NCI-H69 (cell line): ENCODE results near the gene TUSC2.
"Not testable (repeated sequence)": the region's sequence is repeated elsewhere in the genome, so short reads cannot be mapped to it uniquely, and the experiment has no call there.

Experiments used
- DNase-seq: peaks from one replicate; lab custom pipeline; 2025; lab: John Stamatoyannopoulos, UW

Gene TUSC2

DNA sequence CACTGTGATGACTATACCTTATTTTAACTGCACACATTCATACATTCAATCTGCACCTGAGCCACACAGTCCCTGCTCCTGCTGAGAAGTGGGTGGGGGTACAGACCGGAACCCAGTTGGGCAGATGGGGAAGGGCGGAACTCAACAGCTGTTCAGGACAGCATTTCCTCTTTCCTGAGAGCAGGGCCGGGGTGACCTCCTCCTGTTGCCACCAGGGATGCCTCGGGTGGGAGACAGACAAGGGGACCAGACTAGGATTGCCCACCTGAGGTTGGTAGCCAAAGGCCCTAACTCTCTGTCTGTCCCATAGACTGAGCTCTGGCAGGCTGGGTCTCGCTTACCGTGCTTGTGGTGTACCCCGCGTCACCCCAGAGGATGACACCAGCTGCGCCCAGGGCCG lies 9.4 kb downstream of the TUSC2 start:
- DNase-seq, result peak; percentile 57

DNA sequence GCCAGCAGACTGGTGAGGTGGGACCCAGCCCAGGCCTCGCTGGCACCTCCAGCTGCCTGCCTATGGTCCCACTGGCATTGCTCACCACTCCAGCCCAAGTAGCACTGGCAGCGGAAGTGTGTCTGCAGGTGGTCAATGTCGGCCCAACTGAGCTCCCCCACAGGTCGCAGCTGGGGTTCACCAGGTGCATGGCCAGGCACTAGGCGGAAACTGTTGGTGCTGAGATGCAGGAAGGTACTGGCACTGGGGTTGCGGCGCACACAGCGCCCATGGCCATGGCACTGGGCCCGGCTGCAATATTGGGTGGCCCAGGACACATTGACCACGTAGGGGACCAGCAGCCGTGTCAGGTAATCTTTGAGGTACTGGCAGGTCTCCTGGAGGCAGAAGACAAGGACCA lies 9.9 kb downstream of the TUSC2 start:
- no peak for DNase-seq

DNA sequence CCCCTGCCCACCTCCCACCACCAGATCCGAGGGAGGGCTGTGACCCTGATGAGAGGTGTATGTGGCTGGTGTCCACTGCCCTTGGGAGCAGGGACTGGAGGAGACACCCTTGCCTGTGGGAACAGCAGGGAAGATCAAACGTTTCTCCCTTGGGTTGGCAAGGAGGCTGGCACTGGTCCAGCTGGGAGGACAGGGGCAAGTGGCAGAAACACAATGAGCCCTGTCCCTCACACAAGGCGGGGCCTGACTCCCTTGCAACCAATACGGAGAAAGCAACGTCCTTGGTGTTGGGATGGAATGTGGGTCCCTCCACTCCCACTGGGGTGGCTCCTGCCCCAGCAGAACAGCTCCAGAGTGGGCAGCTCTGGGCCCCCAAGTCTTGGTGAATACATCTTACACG lies 10.7 kb downstream of the TUSC2 start:
- peak; percentile 23 for DNase-seq

DNA sequence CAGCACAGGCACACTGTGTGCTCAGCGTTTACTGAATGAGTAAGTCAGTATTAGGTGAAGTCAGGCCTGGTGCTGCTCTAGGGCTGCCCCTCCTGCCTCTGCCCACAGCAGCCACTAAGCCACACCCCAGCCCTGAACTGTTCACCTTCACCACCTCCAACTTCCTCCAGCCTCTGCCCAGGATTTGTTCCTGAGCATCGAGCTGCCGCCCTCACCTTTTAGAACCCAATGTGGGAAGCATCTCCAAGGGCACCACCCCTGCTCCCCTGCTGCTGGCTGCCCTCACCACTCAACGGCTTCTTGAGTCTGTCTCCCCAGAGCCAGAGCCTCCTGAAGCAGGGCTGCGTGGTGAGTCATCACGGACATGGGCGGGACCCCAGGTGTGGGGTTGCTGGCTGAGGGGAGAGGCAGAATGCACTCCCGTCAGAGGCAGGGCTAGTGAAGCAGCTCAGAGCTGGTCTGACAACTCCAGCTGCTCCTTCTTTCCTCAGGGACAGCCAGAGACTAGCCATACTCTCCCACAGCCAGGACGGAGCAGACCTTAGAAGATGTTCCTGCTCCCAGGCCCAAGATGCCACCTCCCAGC lies 11.3 kb downstream of the TUSC2 start:
- DNase-seq, result peak; percentile 54

DNA sequence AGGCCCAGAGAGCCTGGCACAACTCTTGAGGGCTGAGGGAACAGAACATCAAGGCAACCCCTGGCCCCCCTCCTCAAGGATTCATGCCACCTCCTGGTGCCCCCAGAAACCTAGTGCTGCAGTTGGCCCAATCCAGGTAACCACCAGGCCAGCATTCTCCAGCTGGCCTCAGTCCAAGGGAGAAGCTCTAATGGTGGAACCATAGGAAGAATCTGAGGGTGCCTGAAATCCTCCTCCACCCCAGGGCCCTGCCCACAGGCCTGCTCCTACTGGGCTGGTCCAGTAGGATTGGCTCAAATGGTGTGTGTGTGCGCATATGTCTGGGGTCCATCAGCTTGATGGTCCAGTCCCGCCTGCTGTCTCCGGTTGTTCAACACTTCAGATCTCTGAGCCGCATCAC lies 13.2 kb downstream of the TUSC2 start:
- no peak for DNase-seq

DNA sequence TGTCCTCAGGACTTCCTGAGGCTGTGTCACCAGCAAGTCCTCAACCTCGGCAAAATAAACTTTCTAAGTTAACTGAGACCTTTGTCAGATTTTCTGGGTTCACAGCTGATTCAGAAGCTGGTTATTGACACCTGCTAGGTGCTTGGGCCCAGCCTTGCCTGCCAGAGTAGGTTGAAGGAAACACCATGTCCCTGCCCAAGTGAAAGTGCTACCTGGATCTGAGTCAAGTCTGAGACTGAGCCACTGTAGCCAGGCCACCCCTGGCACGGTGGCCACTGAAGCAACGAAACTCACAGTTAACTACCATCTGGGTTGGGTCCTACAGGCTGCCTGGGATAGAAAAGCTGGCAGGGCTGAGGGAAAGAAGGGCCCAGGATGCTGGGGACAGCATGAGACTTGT lies 13.7 kb downstream of the TUSC2 start:
- DNase-seq, result no peak

DNA sequence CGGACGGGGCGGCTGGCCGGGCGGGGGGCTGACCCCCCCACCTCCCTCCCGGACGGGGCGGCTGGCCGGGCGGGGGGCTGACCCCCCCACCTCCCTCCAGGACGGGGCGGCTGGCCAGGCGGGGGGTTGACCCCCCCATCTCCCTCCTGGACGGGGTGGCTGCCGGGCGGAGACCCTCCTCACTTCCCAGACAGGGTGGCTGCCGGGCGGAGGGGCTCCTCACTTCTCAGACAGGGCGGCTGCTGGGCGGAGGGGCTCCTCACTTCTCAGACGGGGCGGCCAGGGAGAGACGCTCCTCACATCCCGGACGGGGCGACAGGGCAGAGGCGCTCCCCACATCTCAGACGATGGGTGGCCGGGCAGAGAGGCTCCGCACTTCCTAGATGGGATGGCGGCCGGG lies 16.0 kb downstream of the TUSC2 start:
- not testable (repeated sequence) for DNase-seq

DNA sequence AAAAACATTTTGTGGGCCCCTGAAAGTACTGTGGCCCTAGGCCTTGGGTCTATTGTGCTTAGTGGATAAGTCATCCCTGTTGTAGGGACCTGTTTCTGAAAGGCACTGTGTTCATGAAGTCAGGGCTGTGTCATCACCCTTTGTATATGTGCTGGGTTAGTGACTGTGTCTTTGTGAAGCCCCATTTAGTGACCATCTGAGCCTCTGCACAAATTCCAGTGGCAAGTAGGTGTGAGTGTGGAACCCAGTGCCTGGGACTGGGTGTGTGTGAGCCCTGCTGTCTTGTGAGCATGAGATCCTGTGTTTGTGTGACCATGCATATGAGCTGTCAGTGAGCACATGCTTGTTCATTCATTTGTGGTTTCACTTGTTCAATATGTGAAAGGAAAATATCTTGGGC lies 23.4 kb downstream of the TUSC2 start:
- DNase-seq, result no peak

DNA sequence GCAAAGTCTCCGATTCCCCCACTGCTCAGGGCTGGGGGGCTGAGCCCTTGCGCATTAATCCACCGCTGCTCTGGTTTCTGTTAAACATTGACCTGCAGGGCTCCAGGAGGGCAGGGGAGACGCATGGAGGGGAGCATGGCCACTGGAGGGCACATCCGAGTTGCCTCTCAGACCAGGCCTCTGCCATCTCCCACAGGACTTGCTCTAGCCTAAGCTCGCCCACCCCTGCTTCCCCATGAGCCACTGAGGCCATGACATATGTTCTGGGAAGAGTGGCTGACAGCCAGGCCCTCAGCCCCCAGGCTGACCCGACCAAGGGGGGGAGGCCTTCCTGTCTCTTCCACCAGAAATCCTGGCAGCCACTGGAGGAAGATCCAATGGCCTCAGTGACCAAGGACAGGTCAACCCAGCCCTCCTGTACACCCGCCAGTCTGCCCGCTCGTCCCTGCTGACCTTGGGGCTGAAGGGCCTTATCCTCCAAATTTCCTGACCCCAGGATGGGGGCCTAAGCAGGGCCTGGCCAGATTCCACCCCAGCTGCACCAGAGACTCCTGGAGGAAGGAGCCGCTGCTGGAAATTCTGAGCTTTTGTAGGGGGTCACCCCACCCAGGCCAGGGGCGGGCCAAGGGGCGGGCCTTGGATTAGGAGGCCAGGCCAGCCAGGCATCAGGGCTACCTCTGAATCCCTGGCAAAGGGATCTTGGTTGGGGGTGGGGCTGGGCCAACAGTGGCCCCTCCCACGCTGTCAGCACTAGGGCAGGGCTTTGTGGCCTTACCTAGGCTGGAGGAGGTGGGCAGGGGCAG lies 24.8 kb downstream of the TUSC2 start, which contains the start of gene HYAL1:
Gene HYAL1, minus strand, starts transcription at position 562 of the 803 bp plus-strand sequence. CDS start 618 bp downstream, outside the sequence.
- DNase-seq, result no peak

DNA sequence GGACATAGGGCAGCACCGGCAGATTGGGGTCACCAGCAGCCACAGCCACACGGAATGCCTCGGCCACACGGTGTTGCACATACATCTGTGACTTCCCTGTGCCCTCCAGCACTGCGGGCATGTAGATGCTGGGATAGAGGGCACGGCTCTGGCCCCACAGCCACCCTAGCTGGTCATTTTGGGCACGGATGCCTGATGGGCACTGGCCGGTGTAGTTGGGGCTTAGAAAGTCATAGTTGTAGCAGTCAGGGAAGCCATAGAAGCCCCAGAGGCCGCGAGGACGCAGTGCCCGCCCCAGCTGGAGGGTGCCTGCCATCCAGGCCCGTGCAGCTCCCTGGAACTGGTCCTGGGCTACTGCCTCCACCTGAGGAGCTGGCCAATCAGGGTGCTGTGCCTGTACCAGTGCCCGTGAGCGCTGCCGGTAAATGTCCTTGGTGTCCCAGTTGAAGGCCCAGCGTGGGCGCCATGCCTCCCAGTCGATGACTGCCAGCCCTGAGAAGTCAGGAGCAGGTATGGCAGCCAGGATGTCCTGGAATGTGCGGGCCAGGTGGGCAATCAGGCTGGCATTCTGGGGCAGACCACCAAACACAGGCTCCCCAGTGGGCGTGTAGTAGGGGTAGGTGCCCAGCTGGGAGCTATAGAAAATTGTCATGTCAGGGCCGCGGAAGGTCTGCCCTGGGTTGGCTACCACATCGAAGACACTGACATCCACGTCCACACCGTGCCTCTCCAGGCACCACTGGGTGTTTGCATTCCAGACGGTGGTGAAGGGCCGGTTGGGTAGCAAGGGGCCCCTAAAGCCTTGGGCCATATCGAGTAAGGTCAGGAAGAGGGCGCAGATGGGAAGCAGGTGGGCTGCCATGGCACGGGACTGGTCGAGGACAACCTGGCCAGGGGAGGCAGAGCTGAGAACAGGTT lies 25.7 kb downstream of the TUSC2 start:
- DNase-seq, result no peak

DNA sequence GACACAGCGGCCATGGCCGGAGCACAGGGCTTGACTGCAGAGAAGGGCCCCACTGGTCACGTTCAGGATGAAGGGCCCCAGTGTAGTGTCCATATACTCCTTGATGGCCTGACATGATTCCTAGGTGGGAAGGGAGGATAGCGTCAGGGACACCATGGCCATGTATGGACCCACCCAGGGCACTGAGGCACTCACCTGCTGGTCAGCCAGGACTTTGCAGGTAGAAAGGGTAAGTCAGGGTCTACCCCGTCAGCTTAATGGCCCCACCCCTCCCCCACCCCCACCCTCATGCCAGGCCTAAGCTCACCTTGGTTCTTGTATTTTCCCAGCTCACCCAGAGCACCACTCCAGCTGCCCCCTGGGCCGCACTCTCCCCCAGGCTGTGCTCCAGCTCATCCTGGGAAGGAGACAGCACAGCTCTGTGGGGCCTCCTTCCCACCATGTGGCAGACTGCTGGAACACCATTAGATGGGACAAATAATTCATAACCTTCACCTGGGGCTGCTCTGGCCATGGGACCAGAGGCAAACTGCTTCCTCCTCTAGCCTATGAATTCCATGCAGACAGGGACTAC lies 27.3 kb downstream of the TUSC2 start:
- DNase-seq, result no peak

DNA sequence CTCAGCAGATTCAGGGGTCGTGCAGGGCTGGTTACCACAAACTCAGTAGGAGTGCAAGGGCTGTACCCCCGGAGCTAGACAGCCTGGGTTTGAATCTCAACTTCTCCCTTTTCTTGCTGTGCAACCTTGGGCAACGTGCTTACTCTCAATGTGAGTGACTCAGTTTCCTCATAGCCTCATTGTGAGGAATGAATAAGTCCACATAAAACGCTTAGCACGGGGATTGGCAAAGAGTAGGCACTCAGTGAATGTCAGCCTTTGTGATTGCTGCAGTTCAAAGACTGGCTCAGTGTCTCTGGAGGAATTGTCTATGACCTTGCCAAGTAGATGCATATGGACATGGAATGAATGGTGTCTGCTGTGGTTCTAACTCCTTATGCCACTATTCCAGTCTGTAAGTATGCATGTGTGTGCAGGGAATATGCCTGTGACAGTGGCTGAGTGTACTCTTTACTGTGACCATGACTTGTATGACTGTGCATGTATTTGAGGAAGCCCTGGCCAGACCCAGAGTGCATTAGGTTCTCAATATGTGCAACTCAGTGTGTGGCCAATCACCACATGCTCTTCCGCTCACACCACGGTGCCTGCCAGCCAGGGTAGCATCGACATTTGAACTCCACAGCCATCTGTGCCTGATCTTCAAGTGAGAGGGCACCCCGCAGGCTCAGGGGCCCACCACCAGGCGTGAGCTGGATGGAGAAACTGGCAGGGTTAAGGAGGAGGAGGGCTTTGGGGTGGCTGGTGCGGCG lies 27.9 kb downstream of the TUSC2 start:
- DNase-seq, result no peak

DNA sequence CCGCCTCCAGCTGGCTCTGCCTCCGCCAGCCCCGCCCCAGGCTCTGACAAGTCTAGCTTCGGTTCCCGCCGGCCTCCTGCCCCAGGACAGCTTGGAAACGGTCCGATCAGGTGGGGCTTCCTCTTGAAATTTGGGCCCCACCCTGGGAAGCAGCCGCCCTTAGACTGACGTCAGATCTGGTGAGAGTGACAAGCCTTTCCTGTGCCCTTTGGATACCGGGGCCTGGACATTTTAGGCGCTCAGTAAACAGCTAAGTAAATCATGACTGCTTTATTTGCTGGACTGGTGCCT lies 28.4 kb downstream of the TUSC2 start:
- no peak for DNase-seq

DNA sequence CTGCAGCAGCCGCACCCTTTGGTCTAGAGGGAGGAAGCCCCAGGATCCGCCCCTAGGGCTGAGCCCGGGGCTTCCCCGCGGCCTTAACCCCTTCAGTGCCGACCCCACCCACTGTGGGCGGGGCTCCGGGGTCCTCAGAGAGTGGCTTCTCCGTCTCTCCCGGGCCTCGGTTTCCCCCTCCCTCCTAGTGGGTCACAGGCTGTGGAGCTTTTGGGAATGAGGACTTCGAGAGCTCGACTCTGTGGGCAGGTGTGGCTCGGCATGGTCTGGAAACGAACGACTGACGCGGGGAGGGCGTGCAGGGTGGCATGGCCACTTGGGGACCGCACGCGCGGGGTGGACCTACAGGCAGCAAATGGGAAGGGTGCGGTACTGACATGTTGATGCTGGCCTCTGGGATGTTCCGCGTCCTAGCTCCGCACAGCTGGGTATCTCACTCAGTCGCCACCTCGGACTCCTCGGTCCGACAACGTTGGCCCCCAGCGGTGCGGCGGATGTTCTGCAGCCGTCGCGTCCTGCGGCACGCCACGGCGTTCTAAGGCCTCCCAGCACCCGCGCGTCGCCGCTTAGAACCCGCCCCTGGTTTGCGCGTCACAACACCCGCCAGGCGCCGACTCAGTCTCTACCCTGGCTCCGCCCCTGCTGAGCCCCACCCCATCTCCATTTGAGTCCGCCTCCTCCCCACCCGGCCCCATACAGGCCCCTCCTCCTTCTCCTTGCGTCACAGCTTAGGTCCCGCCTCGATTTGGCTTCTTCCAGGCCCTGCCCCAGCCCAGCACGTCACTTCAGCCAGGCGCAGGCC lies 29.0 kb downstream of the TUSC2 start, which contains the start of the genes HYAL3 and NAA80:
Gene HYAL3, minus strand, starts transcription at position 570 of the 802 bp plus-strand sequence. CDS start 3,803 bp downstream, outside the sequence.
Gene NAA80, minus strand, starts transcription at position 570 of the 802 bp plus-strand sequence. CDS start 1,942 bp downstream, outside the sequence.
- peak; percentile 97 for DNase-seq

DNA sequence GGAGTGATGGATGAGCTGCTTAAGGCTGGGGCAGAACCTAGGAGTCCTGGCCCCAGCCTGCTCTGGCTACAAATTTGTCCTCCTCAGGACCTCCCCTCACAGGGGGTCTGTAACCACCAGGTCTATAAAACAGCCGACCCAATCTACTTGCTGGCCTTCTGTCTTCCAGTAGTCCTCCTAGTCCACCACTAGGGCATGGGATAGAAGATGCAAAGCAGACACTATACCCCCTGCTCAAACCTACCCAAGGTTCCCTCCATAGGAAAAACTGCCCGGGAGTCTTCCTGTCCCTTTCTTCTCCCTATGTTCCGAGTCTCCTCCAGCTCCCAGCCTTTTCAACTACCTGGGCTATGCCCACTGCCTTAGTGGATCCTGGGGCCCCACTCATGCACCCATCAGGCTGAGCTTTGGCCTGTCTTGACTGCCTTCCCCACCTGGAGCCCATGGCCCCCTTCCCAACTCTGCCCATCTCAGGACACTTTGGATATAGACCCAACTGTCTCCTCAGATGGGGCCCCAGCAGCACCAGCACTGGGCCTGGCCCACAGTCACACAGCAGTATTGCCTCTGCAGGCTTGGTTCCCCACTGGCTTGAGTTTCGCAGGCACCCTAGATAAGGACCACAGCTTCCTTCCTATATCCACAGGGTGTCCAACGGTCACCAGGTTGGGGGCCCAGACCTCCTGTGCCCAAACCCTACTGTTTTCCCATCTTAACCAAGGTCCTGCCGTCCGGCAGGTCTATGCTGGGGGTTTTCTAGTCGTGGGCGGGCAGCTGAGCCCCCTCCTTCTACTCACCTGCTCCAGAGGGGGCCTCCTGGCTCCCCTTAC lies 29.9 kb downstream of the TUSC2 start:
- DNase-seq, result no peak

DNA sequence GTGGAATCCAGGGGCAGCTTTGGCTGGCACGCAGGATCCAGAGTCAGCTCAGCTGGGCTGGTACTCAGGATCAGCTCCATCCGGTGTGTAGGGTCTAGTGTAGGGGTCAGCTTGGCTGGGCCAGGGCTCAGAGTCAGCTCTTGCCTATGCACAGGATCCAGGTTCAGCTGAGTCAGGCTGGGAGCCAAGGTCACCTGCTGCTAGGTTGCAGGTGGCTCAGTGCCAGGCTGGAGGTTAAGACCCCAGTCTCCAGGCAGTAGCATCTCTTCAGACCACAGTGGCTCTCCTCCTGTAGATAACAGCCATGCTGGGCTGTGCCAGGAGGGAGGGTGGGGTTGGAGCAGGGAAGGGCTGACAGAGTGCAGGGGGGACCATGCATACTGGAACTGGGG lies 30.6 kb downstream of the TUSC2 start:
- no peak for DNase-seq

DNA sequence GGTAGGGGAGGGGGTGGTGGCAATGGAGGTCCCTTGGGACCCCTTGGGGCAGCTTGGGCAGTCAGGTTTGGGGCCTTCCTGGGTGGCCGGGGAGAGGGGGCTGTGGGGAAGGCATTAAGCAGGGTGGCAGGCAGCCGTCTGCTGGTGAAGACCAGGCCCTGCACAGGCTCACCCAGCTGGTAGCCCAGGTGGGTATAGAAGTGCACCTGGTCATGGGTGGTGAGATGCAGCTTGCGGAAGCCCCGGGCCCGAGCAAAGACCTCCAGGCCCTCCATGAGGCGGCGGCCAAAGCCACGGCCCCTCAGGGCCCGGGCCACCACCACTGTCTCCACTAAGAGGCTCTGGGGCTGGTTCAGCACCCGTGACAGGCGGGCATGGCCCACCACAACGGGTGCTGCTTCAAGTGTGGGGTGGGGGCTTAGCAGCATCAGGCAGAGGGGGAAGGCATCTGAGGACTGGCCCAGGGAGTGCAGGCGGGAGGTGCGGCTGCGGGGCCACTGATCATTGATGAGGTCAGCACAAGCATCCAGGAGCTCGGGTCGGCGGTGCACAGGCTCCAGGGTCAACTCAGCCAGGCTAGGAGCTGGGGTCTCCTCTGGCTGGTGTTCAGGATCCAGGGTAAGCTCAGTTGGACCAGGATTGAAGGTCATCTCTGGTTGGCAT lies 31.2 kb downstream of the TUSC2 start:
- DNase-seq, result no peak

DNA sequence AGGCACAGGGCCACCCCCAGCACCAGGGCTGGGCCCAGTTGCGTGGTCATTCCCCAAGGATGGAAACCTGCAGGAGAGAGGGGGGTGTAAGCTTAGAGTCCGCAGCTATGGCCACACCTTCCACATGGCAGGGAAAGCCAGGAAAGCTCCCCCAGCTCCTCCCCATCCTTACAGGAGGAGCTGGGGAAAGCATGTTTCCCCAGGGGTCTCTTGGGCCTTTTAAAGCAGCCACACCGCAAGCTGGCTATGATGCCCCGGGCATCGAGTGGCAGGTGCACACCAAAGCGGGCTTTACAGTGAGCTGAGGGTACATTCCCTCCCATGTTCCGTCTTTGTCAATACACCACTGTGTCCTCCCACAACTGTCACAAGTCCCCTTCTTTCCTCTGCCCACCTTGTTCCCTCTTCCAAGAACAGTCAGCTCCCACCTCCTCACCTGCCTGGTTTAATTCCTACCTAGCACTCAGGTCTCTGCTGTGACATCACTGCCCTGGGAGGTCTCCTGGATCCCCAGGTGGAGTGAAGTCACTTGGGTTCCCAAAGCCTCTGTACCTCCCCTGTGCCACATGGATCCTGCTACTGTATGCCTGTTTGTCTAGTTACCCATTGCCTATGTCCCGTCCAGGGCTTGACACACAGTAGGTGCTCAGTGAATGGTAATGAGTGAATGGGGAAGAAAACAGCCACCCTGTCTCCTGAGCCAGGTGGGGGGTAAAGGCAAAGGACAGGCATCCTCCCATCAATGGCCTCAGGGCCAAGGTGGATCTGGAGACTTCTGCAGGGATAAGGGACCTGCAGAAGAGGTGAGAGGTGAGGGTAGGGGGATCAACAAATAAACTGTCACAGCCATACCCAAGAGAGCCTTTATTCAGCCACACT lies 32.2 kb downstream of the TUSC2 start:
- no peak for DNase-seq
